Measurements from ENCODE around the gene ARAP1.
A peak's percentile ranks its signal among the peaks of the same experiment; 100 is the strongest.

Gene ARAP1

GRCh38 chr11:72702096-72702495 lies 50.1 kb downstream of the ARAP1 start:
- DNase-seq, result no peak

DNA sequence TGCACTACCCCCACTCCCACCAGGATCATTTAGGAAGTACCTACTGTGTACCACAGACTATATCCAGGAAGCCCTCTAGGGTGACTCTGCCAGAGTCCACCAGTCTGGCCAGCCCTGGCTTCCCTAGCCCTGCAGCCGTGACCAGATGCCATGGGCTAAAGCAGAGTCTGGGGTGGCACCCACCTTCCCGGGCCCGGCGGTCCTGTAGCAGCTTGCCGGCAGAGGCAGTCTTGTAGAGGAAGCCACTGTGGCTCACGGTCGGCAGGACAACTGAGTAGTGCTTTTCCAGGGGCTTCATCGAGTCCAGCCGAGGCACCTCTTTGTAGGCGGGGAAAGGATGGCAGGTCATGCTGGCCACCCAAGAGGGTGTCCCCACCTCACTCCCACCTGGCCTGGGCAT lies 50.7 kb downstream of the ARAP1 start:
- DNase-seq, result no peak

GRCh38 chr11:72700146-72700545 lies 52.1 kb downstream of the ARAP1 start:
- DNase-seq, result no peak

DNA sequence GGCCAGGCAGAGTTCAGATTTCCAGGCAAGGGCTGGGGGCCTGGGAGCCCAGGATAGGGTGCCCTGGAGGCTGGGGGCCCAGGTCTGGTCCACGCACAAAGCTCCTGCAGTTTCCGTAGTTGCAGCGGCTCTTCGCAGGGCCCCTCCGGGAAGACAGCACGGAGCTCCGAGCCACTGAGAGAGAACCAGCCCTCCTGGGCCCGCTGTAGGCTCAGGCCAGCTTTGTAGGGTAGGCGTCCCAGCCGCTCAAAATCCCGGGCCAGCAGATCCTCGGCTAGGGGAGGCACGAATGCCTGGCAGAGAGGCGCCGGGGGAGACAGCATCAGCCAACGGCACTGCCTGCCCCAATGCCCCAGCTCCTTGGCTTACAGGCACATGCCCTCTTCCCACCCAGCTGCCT lies 54.4 kb downstream of the ARAP1 start:
- DNase-seq, result no peak

DNA sequence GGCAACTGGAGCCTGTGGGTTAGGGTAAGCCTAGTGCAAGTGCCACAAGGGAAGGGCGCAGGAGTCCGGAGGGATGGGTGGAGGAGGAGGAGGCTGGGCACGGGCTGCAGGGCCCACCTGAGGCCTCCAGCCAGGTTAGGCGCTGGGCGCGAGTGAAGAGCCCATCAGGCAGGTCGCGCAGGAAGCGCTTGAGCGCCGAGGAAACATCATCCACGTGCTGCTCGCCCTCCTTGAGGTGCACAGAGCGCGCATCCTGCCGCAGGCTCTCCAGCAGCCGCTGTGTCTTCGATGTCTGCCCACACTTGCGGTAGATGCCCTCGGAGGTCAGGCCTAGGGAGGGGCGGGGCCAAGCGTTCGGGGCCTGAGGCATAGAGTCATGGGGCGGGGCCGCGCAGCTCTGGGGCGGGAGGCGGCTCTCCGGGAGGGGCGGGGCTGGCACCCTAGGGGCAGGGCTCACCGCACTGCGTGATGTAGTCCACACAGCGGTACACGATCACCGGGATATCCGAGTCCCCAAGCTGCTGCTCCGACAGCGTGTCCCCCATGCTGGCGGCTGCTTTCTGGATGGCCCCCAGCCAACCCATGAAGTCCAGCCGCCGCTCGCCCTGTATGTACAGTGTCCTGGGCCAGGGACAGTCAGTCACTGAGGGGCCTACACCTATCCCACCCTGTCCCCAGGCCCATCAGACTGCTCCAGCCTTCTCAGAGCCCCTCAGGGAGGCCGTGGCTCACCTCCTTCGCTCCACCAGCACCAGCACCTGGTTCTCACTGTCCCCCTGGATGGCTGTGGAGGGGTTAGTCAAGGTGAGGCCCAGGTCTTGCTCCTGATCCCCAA lies 55.1 kb downstream of the ARAP1 start:
- DNase-seq, result no peak

- DNase-seq, result no peak
These were observed 56.9 kb downstream of the ARAP1 start for GRCh38 chr11:72695354-72695753.

GRCh38 chr11:72693271-72693968 lies 58.8 kb downstream of the ARAP1 start:
- DNase-seq, result no peak

DNA sequence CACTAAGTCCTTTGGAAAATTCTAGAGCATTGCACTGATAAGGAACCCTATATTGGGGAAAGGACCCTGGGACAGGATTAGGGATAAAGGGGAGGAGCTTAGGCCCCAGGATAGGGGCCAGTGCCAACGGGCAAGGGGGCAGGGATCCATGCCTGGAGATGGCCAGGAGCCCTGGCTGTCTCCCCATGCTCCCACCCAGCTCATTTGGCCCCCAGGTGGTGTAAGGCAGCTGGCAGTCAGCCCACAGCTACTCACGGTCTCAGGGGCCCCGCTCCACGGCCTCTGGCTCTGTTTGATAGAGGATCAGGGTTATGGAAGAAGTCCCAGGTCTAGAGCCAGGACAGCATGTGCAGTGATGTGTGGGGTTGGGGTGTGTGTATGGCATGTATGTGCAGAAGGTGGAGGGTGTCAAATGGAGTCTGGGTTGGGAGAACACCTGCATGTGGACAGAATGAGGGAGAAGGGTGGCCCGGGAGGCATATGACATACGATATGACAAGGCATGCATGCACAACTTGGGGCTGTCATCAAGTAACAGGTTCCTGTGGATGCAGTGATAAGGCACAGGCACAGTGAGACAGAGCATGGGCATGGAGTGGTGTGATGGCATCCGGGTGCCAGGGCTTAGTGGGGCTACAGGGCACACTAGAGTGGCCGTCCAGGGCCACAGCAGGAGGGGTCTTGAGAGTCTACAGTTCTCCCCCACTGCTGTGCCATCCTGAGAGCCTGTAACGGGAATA lies 59.5 kb downstream of the ARAP1 start:
- no peak for DNase-seq

DNA sequence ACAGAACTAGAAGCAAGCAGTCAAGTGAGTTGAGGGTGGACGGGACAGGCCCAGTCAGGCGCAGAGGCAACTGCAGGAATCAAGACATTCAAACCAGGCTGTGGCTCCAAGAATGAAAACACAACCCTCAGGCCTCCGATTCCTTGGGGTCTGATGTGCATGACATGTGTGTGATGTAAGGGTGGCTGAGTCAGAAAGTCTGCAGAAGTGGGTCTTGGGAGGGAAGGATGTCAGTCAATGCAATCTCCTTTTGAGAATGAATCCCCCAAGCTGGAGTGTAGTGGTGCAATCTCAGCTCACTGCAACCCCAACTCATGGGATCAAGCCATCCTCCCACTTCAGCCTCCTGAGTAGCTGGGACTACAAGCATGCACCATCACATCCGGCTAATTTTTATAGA lies 62.0 kb downstream of the ARAP1 start:
- no peak for DNase-seq

DNA sequence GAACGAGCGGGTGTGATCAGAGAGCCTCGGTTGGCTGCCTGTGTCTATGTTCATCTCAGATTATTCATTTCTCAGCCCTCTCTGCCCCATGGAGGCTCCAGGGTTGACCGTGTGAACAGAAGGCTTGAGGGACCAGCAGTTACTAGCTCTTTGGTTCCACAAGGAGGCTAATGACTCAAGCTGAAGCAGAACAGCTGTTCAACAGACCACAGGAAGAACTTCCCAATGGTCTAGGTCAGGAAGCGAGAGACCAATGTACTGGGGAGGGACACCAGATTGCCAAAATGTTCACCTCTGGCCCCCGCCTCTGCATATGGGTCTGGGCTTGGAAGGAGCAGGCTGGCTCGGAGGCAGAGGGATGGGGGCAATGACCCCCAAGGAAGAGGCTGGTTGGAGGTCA lies 63.3 kb downstream of the ARAP1 start:
- DNase-seq, result no peak

GRCh38 chr11:72688486-72688885 lies 63.7 kb downstream of the ARAP1 start:
- no peak for DNase-seq

- DNase-seq, result no peak
These were observed 64.9 kb downstream of the ARAP1 start for GRCh38 chr11:72687326-72687725.

- DNase-seq, result no peak
These were observed 65.5 kb downstream of the ARAP1 start for GRCh38 chr11:72686639-72687220.

GRCh38 chr11:72685560-72686480 lies 66.4 kb downstream of the ARAP1 start:
- no peak for DNase-seq

DNA sequence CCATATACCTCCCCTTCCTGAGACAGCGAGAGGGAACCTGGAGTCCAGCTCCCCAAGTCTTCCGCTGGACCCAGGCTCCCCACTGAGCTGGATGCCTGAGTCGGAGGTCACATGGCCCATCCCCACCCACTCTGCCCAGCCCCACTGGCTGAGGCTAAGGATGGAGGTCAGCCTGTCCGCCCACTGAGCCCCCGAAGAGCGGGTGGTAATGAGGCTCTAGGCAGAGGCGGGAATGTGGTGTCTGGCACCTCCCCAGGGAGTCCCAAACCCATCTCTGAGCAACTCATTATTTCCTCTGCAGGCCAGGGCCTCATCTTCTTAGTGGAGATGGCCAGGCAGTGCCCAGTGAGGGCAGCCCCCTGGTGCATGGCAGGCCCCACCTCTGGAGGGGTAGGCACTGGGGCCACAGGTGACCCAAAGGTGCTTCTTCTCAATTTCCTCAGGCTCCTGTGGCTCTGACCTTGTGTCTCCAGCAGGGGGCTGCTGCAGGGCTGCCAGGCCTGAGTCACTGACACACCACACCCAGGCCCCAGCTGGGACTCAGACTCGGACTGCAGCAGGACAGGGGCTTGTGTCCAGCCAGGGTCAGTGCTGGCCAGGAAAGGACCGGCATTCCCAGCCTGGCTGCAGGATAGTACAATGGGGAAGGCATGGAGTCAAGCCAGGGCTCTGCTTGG lies 67.8 kb downstream of the ARAP1 start:
- DNase-seq, result peak; percentile 36

DNA sequence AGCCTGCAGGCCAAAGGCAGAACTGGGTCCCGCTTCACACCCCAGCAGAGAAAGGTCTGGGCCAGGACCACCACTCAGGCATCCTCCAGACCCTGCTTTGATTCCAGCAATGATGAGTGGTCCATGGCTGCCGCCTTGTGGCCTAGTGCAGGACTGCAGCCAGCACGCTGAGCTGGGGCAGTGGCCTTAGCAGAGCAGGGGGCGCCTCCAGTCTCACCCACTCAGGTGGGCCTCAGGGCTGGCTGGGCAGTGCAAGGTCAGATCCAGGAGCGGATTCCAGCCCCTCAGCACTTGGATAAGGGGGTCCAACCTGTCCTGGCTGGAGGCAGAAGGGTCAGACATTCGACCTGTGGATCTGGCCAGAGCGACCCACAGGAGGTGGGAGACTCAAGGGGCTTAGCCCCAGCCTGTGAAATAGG lies 68.4 kb downstream of the ARAP1 start:
- peak; percentile 61 for DNase-seq

GRCh38 chr11:72682858-72683243 lies 69.4 kb downstream of the ARAP1 start:
- no peak for DNase-seq

DNA sequence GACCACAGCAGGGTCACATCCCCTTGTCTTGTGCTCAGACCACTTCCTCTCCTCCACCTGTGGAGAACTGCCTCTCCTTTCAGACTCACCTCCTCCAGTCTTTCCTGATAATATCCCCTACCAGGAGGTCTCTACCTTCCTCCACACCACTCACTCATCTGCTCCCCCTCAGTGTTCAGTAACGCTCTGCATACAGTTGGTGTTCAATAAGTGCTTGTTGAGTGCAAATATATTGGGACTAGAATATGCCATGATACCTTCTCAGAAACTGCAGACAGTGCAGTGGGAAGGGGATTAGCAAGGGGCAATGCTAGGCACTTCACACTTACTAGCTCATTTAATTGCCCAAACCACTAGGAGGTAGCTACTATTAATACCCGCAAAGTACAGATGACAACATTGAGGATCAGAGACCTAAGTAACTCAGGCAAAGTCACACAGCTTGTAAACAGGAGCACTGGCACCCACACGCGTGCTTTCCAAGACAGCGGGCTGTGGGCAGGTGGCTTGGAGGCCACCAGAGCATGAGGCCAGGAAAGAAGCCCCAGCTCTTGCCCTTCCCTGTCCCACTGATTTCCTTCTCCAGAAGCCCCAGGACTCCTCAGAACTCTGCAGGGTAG lies 69.9 kb downstream of the ARAP1 start:
- no peak for DNase-seq

DNA sequence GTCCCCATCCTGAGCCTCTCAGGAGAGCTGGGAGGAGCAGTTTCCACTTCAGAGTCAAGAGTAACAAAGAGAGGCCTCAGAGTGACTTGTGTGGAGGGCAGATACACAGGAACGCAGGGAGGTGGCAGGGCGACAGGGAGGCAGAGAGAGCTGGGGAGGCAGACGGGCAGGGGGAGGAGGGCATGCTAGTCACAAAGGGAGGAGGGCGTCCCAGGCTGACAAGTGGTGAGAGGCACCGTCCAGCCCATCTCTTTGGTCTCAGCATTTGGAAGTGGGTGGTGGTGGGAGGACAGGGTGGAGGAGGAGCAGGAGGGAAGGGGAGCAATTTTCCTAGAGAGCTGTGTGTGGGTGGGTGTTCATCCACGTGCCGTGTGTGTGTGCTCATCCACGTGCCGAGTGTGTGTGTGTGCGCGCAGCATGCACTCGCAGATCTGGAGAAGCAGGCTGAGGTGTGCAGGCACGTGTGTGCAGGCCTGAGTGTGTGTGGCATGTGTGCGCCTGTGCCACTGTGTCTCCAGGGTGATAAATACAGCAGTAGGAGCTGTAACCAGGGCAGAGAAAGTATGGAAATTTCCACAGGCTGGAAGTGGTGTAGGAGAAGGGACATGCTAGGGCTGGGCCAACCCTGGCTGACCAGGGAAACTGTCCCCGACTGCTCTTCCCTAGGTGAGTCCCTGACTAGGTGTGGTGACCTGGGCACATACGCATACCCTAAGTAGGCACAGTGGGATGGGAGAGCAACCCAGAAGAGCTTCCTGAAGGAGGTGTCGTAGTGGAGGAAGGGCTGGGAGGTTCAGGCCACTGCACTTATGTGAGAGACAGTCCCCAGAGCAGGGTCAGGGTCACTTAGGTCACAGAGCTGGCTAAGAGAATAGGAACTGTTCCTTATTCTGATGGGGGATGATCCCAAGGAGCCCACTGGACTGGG lies 70.7 kb downstream of the ARAP1 start:
- no peak for DNase-seq

DNA sequence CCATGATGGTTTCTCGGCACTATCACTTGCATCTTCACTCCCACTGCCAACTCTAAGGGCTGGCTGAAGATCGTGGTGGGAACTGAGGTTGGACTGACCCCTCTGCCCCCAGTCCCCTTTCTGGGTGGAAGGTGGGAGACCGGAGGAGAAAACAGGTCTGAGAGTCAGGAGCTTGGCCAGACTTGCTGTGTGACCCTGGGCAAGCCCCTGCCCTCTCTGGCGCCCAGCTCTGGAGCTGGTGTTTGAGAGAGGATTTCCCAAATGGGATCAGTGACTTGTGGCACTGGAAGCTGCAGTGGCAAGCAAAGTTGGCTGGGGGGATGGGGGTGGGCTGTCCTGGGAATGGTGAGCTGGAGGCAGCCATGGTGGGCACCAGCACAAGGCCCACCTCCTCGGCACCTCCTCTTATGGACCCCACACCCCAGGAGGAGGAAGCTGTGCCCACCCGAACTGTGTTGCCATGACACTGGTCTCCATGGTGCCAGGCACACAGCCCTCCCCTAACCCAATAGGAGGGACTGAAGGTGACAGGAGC lies 71.5 kb downstream of the ARAP1 start:
- no peak for DNase-seq

All from activated gamma-delta T cell treated with Interleukin-2 at 50 U/mL for 16 hours (primary cell).